ENCODE data around the gene MAU2. TPM values are rescaled to one million over a fixed set of nuclear protein-coding genes. Genes with fewer than 3 reads are reported as not detected.

The MAU2 gene
- total and polyA plus RNA-seq, 2 donors (not counting 1 experiment from before 2014, with no cell fraction given): 11.1 to 29.4 TPM

- no peak overlapping the region for H3K27ac ChIP-seq (ENCODE audit: insufficient read depth, low read length)
- no peaks in the 10 kb centered on the region for H4K20me1 ChIP-seq (ENCODE audit: control insufficient read depth, extremely low read depth, insufficient read depth, low read length)
- no peak for DNase-seq (ENCODE audit: low read depth in 2 of 2)
- no peak overlapping the region for H2AFZ ChIP-seq (ENCODE audit: low read length)
- H3K9me3 ChIP-seq (ENCODE audit: control insufficient read depth, insufficient read depth, low read depth, low read length): no peaks in the 10 kb centered on the region
- H3K36me3 ChIP-seq (ENCODE audit: control insufficient read depth, insufficient read depth, low read length): peaks cover 24% of the 10 kb centered on the region
- H3K9ac ChIP-seq (ENCODE audit: insufficient read depth, low read length): no peak overlapping the region
- TF ChIP-seq EZH2 (IDR thresholded peaks at IDR 0.05; ENCODE audit: low read length, missing control alignments) (no peak), CTCF (conservative IDR thresholded peaks at IDR 0.05 in 1 of 2, IDR thresholded peaks at IDR 0.05 in 1 of 2; ENCODE audit: low read depth in 1 of 2, low read length in 2 of 2) (no peak)
- no peaks in the 10 kb centered on the region for H3K79me2 ChIP-seq (ENCODE audit: control insufficient read depth, insufficient read depth, low read length)
- no peaks in the 10 kb centered on the region for H3K27me3 ChIP-seq (ENCODE audit: control insufficient read depth, insufficient read depth, low read length)
- no peak overlapping the region for H3K4me2 ChIP-seq (ENCODE audit: extremely low read depth, insufficient read depth, low read length)
- H3K4me1 ChIP-seq (ENCODE audit: control insufficient read depth, extremely low read depth, insufficient read depth, low read length): no peaks in the 10 kb centered on the region
- H3K4me3 ChIP-seq (replicated peaks in 1 of 4; ENCODE audit: control extremely low read depth in 1 of 4, insufficient read depth in 1 of 4, low read depth in 3 of 4, low read length in 4 of 4): no peak overlapping the region
These were observed 42.3 kb upstream of the MAU2 start for GRCh38 chr19:19278315-19278714.

GRCh38 chr19:19279062-19279612 is 41.5 kb upstream of the MAU2 start:
- Histone ChIP-seq H3K9me3 (ENCODE audit: control insufficient read depth, insufficient read depth, low read depth, low read length) (no peaks in the 10 kb centered on the region), H3K27me3 (ENCODE audit: control insufficient read depth, insufficient read depth, low read length) (no peaks in the 10 kb centered on the region), H4K20me1 (ENCODE audit: control insufficient read depth, extremely low read depth, insufficient read depth, low read length) (no peaks in the 10 kb centered on the region), H3K36me3 (ENCODE audit: control insufficient read depth, insufficient read depth, low read length) (peaks cover 24% of the 10 kb centered on the region), H3K4me1 (ENCODE audit: control insufficient read depth, extremely low read depth, insufficient read depth, low read length) (no peaks in the 10 kb centered on the region), H3K79me2 (ENCODE audit: control insufficient read depth, insufficient read depth, low read length) (no peaks in the 10 kb centered on the region), H3K9ac (ENCODE audit: insufficient read depth, low read length) (no peak overlapping the region), H3K4me3 (replicated peaks in 1 of 4; ENCODE audit: control extremely low read depth in 1 of 4, insufficient read depth in 1 of 4, low read depth in 3 of 4, low read length in 4 of 4) (no peak overlapping the region), H2AFZ (ENCODE audit: low read length) (no peak overlapping the region), H3K4me2 (ENCODE audit: extremely low read depth, insufficient read depth, low read length) (no peak overlapping the region), H3K27ac (ENCODE audit: insufficient read depth, low read length) (no peak overlapping the region)
- no peak for TF ChIP-seq EZH2 (IDR thresholded peaks at IDR 0.05; ENCODE audit: low read length, missing control alignments)
- TF ChIP-seq CTCF (conservative IDR thresholded peaks at IDR 0.05 in 1 of 2, IDR thresholded peaks at IDR 0.05 in 1 of 2; ENCODE audit: low read depth in 1 of 2, low read length in 2 of 2): no peak
- no peak for DNase-seq (ENCODE audit: low read depth in 2 of 2)

- Histone ChIP-seq H3K27ac (ENCODE audit: insufficient read depth, low read length) (no peak overlapping the region), H3K4me3 (replicated peaks in 1 of 4; ENCODE audit: control extremely low read depth in 1 of 4, insufficient read depth in 1 of 4, low read depth in 3 of 4, low read length in 4 of 4) (no peak overlapping the region), H2AFZ (ENCODE audit: low read length) (no peak overlapping the region), H3K79me2 (ENCODE audit: control insufficient read depth, insufficient read depth, low read length) (no peaks in the 10 kb centered on the region), H3K4me2 (ENCODE audit: extremely low read depth, insufficient read depth, low read length) (no peak overlapping the region), H3K4me1 (ENCODE audit: control insufficient read depth, extremely low read depth, insufficient read depth, low read length) (no peaks in the 10 kb centered on the region), H3K9ac (ENCODE audit: insufficient read depth, low read length) (no peak overlapping the region), H4K20me1 (ENCODE audit: control insufficient read depth, extremely low read depth, insufficient read depth, low read length) (no peaks in the 10 kb centered on the region), H3K27me3 (ENCODE audit: control insufficient read depth, insufficient read depth, low read length) (no peaks in the 10 kb centered on the region), H3K36me3 (ENCODE audit: control insufficient read depth, insufficient read depth, low read length) (peaks cover 24% of the 10 kb centered on the region), H3K9me3 (ENCODE audit: control insufficient read depth, insufficient read depth, low read depth, low read length) (no peaks in the 10 kb centered on the region)
- TF ChIP-seq CTCF (conservative IDR thresholded peaks at IDR 0.05 in 1 of 2, IDR thresholded peaks at IDR 0.05 in 1 of 2; ENCODE audit: low read depth in 1 of 2, low read length in 2 of 2) (no peak), EZH2 (IDR thresholded peaks at IDR 0.05; ENCODE audit: low read length, missing control alignments) (no peak)
- no peak for DNase-seq (ENCODE audit: low read depth in 2 of 2)
These were observed 40.8 kb upstream of the MAU2 start for GRCh38 chr19:19279853-19280252.
